ENCODE measurements around the gene PARD6G.

Gene PARD6G

DNA sequence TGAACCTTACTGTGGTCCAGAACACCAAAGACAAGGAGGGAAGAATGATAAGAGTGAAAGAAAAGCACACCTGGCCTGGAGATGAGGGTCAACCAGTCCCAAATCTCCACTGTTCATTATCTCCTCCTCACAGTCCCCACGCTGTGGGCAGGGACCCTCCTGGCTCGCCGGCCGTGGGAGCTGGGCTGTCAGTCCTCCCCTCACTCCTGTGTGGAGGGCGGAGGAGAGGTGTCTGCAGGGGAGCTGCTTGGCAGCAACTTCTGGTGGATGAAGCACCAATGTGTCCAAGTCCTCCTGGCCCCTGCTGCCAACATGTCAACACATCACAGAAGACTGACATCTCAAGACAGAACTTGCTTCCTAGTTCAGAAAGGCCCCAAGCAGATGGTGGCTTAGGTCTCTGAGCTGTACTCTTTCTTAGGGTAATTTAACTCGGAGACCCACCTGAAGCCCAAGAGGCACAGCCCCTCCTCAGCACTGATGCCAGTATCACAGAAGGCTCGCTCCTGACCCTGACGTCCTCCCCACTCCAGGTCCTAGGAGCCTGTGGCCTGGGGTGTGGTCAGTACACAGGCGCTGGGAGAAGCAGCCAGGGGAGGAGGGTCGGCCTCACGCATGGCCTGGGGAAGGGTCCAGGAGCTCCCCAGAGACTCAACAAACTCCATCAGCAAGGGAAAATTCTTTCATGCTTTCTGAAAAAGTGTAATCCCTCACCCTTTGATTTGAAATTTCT lies 54.5 kb downstream of the PARD6G start:
- no peak for DNase-seq

DNA sequence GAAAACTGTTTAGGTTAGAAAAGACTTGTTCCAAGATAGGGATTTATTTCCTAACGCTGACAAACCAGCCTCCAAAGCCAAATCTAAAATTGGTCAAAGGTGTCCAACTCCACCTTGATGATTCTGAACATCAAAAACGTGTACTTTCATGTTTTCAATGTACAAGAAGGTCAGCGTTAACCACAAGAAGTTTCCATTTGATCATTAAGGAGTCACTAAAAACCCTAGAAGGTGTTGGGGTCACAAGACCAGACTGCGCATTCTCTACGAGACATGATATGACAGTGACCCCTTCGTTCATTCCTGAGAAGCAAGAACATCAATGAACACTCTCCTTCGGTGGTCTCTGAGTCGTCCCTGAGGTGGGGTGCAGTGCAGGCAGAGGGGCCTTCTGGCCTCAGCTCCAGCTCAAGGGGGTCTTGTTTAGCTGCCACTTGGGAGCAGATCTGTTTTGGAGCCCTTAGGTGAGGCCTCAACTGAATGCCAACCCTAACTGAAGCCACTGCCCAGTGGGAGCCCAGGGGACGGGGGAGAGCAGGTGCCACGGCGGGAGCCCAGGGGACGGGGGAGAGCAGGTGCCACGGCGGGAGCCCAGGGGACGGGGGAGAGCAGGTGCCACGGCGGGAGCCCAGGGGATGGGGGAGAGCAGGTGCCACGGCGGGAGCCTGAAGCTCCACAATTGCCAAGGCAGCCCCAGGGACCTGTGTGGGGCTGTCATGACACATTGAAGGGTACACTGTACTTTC lies 55.2 kb downstream of the PARD6G start:
- DNase-seq = no peak

DNA sequence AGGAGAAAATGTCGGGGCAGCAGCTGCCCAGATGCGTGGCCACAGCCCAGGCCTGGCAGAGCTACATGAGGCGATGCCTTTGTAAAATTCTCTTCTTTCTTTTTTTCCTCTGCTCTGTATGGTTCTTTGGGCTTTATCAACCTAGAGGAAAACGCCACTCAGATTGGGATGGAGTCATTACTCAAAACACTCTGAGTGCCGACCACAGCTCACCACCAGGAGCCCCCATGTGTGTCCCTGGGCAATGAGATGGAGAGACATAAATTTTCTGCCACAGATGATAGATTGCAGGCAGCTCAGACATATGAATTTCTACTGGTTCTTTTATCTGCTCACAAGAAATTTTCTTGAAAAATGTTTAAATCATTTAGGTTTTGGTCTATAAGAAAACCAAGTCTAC lies 56.0 kb downstream of the PARD6G start:
- no peak for DNase-seq

DNA sequence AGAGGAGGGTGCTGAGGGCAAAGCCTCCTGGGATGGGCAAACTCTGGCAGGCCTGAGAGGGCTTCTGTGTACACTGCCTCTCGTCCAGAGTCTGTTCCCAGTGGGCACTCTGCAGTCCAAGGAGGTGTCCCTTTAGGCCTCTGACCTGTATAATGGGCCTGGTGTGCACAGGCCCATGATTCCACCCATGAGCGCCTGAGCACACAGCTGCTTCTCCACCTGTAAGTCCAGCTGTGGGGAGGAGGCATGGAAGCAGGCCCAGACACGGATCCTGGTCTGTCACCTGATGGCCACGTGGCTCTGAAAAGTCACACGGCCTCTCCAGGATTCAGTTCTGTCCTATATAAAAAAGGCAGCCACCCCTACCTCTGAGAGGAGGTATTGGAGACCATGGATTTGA lies 57.0 kb downstream of the PARD6G start:
- no peak for DNase-seq

DNA sequence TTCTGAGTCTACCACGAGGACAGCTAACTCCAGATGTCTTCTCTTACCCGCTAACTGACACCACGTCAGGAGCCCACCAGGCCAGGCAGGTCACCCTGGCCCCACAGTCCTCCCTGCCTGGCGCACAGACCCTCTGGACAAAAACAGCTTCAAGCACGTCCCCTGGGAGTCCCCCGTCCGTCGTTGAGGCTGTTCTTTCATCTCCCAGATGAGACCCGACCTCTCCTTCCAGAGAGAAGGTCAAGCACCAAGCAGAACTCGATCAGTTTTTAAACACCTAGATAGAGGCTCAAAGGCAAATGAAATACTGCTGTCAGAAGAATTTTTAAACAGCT lies 57.8 kb downstream of the PARD6G start:
- no peak for DNase-seq

DNA sequence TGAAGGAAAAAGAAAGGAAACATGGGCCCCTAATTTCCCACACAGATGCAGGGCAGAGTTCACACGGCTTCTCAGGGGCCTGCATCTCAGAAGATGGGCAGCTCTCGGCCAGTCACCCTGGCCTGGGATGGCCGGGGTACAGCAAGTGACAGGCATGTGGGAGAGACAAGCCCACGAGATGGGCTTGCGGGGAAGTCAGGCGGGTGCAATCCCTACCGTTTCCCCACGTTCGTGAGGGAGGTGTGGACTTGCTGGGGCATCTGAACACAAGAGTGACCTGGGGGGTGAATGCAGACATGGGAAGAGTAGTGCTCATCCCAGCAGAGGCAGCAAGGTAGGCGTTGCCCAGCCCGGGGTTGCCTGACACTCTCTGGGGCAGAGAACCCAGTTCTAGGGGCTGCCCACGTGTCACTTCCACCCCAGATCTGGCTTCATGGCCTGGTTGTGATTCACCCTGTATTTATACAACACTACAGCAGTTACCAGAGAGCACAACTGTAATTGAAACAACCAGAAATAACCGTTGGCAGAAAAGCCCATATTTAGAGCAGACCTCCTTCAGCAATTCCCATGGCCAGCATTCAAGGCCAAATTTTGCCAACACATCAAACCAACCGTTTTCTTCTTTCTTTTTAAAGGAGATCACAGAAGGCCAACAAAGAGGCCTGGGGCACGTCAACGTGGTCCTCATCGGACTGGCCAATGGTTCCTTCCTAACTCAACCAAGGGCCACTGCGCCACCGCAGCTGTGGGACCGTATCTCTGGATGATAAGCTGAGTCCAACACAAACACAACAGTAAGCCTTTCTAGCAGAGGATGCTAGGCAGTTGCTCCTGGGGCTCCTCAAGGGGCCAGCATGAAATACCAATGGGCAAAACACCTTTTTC lies 58.4 kb downstream of the PARD6G start:
- no peak for DNase-seq

DNA sequence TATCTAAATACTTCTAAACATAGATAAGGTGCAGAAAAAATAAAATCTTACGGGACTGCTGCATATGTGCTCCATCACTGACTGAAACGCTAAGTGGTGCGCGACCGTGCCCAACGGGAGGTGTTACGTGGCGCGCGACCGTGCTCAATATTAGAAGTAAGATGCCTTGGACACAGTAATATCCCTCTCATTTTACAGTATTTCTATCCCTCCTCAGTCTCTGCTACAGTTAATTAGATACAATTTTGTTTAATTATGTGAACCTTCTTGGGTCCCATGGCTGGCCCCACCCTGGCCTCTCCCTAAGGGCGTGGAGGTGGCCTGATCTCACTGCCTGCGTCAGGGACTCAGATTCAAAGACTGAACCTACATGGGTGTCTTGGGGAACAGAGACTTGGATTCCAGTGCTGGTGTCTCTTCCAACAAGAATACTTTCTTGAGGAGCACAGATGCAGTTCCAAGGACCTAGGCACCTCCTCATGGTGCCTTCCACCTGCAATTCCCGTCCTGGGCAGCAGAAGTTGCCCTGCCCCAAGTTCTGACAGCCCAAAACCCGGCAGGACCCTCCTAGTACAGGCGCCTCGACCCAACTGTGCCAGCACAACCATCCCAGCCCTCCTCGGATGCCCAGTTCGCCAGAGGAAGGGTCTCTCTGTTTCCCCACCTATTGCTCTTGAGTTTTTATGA lies 59.2 kb downstream of the PARD6G start:
- DNase-seq = no peak

DNA sequence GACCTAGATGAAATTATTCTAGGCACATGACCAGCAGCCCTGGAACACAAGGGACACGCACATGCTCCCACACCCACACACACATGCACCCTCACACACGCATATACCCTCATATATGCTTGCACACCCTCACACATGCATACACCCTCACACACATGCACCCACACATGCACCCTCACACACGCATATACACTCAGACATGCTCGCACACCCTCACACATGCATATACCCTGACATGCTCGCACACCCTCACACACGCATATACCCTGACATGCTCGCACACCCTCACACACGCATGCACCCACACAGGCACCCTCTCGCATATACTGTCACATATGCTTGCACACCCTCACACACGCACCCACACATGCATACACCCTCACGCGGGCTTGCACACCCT lies 61.8 kb downstream of the PARD6G start:
- no peak for DNase-seq

DNA sequence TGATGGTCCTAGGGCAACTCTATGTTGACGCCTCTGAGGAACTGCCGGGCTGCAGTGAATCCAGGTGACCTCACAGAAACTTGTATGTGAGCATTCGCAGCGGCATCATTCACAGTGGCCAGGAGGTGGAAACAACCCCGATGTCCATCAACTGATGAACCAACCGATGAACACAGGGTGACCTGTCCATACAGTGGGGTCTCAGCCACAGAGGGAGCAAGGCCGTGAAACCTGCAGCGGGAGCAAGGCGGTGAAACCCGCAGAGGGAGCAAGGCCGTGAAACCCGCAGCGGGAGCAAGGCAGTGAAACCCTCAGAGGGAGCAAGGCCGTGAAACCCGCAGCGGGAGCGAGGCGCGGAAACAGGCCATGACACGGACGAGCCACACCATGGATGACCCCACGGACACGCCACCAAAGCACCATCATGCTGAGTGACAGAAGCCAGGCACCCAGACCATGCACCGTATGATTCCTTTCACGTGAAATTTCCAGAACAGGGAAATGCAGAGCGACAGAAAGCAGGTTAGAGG lies 63.0 kb downstream of the PARD6G start:
- DNase-seq = no peak

DNA sequence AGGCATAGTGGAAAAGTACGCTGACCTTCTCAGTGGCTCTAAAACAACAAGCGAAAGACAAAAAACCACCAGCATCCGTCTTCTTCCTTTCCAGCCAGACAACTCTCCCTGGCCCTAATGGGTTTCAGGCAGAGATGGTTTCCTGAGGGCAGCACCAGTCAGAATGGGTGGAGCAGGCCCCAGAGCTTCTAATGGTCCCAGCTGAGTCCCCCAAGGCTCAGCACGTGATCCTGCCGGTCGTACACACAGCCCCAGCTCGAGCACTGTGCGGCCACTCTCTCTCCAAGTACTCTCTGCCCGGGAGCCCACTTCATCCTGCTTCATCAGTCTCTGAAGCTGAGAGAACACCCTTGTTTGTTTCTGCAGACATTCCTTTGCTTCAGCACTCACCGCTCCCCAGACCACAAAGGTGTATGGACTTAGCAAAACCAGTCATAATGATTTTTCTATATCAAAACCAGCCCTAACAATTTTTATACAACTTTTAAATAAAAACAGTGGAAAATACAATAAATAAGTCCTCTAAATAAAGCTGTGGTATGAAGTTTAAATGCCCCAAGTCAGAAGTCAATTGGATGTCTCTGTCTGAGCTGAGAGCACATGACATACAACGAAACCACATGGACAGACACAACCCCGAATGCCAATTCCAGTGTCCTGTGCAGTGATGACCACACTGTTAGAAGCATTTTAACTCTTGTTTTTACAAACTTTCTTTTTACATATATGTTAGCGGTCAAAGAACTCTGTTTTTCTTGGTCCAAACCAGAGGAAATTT lies 63.9 kb downstream of the PARD6G start:
- DNase-seq = no peak

DNA sequence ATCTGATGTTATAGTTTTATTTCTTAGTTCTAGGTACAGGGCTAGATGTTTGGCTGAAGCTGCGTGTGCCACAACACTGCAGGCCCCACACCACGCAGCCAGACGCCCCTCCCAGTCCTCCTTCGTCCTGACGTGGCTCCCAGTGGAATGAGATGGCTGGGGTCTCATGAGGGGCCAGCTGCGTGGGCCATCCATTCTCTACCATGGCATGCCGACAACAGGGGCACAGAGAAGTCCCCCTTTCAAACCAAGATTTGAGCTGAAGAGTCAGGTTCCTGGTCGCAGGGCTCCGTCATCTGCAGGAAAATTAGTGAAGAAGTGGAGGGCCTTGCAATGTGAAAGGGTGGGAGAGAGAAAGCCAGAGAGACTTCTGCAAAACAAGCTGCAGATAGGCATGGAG lies 64.5 kb downstream of the PARD6G start:
- DNase-seq = no peak

DNA sequence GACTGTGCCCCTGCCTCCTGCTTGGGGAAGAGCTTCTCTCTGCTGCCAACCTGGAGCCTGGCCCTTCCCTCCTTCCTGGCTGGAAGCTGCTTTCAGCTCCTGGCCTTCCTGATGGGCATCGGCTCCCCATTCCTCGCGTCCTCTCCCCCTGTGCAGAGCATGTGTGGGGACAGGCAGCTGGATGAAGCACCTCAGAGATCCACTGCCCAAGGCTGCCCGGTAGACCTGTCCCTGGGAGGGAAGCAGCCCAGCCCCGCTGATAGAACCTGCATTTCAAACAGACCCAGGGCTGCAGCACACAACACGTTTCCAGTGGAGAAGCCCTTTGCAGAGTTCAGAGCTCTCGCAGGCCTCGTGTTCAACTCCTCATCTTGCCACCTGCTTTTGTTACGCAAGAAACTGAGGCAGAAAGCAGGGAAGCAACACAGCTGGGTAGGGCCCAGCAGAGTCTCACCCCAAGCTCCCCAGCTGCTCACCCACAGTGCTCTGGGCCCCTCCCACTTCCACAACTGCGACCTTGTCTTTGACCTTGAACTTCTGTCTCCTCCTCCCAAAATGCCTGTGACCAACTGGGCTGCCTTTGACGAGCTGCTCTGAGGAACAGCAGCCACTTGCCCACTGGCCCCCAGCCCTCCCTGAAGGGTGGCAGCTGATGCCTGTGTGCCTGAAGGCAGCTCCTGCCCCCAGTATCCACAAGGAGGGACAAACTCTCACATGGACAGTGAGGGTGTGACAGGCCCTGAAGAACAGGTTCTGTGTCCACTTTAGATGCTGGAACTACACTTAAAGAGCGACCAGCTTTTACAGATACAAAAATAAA lies 65.5 kb downstream of the PARD6G start:
- no peak for DNase-seq

DNA sequence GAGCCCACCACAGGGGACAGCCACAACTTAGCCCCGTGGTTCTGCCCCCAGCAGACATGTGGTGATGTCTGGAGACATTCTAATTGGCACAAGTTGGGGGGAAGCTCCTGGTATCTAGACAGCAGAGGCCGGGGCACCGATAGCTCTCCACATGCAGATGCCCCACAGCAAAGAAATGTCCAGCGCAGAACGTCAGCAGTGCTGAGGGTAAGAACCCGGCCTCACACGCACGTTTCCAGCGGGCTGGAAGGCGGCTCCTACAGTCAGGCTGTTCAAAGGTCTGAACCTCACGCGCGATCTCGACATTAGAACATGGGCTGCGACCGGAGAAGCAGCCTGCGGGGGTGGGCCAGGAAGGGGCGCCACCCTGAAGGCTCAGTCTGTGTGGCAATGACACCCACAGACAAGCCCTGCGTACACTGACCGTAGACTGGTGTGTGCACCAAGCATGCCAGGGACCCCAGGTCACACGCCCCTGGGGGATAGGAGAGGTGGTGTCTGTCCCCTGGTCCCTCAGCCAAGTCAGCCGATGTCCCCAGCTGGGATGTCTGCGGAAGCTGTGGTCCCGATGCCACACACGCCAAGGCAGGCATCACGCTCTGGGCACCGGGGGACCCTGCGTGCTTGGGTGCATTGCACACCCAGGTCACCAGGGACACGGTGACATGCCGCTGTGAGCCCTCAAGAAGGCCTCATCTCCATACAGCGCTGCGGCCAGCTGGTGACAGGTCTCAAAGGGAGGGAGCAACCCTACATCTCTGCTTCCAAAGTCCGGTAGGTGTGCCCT lies 66.3 kb downstream of the PARD6G start:
- no peak for DNase-seq

DNA sequence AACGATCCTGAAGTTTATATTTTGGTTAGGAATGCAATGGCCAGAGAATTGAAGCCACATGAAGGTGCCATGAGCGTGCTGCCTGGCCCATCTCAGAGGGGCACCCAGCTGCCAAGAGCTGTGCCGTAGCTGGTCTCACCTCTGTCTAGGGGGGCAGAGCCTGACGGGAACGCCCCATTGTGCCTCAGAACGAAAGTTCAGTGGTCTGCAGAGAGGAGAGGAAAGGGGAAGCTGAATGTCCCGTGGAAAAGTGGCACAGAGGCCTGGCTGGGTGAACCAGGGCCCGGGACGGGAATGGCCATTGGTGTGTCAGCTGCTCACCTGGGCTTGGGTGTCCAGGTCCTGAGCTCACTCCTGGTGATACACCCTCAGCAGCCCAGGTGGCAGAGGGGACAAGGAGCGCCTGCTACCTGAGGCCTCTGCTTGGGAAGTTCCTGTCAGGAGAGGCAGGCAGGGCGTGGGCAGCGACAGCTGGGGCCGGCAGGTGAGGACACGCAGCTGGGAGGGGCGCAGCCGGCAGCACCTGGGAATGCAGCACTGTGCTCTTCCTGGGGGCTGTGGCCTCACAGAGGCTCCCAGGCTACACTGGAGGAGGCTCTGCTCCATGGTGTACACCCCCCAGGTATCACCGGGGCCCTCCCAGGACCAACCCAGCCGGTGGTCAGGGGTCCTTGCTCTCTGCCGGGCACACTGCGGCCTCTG lies 67.3 kb downstream of the PARD6G start:
- peak in 1 of 56 donors; percentile 6 for DNase-seq

DNA sequence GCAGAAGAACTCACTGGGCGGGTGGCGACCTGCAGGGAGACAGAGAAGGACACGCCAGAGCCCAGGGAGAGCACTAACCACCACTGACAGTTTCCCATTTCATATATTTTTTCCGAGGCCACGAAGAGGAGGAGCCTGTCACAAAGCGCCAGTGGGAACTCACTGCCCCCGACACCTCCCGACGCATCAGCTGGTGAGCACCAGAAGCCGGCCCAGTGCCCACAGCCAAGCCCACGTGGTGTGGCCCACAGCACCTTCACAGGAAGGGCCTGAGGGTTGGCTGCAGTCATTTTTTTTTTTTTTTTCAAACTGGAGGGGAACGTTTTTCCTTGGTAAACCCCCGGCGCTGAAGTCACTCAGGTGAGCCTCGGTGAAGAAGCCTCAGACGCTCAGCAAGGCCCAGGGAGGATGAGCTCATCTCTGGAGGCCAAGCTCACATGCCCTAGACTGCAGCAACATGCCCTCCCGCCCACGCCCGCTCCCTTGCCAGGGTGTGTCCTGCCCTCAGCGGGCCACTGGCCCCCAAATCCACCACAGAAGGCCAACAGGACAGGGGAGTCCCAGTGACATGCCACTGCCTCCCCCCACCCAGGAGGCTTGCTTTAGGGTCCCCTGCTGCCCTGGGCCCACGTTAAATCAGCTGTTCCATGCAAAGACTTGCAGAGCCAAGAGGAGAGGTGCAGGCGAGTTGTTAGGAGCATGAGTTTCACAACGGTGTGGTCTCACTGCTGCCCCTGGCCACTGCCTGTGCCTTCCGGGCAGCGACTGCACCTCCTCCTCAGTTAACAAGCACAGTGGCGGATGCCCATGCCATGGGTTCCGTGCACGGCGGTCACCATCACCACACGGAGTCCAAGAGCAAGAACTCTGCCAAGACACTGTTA lies 68.1 kb downstream of the PARD6G start:
- DNase-seq = no peak

DNA sequence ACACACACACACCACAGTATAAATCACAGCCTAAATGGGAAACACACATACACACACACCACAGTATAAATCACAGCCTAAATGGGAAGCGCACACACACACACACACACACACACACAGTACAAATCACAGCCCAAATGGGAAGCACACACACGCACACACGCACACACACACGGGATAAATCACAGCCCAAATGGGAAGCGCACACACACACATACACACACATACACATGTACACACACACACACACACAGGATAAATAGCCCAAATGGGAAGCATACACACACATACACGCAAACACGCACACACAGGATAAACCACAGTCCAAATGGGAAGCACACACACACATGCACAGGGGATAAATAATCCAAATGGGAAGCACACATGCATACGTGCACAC lies 70.2 kb downstream of the PARD6G start:
- no peak for DNase-seq

All from nucleus accumbens (tissue), 56 donors.